Measurements from ENCODE around the gene HSPA8. TPM values are rescaled to one million over a fixed set of nuclear protein-coding genes. Genes with fewer than 3 reads are reported as not detected.

HSPA8 gene
- total and polyA plus RNA-seq, 2 experiments from 2014 or later: 826 to 2,903 TPM

GRCh38 chr11:123073343-123074057, 11.6 kb upstream of the HSPA8 start:
- no peak for ATAC-seq

More at GRCh38 chr11:123073343-123074057, 11.6 kb upstream of the HSPA8 start:
- H3F3A ChIP-seq (replicated peaks; ENCODE audit: low read depth): no peaks in the 10 kb centered on the region
- no peak for DNase-seq (ENCODE audit: low spot score)
- H3K4me1 Mint-ChIP-seq: peaks cover 33% of the 10 kb centered on the region
- H3K4me1 ChIP-seq (ENCODE audit: insufficient read depth): peaks cover 35% of the 10 kb centered on the region
- H2AFZ ChIP-seq: no peak overlapping the region
- H3K4me3 ChIP-seq: no peak overlapping the region
- peaks cover 12% of the 10 kb centered on the region for H3K36me3 Mint-ChIP-seq (ENCODE audit: low read depth)
- peaks cover 8% of the 10 kb centered on the region; the same call in 1 of the 2 replicates for H3K36me3 ChIP-seq (ENCODE audit: insufficient read depth)
- peaks cover 4% of the 10 kb centered on the region; the same call in 1 of the 2 replicates for H4K20me1 ChIP-seq (replicated peaks; ENCODE audit: insufficient read depth)
- no peaks in the 10 kb centered on the region for H3K9me3 Mint-ChIP-seq
- peaks cover 8% of the 10 kb centered on the region for H3K27me3 Mint-ChIP-seq (ENCODE audit: insufficient read depth, low read depth, poor library complexity)
- no peaks in the 10 kb centered on the region for H3K79me2 ChIP-seq (replicated peaks; ENCODE audit: insufficient read depth)
- H3K4me3 Mint-ChIP-seq: no peak overlapping the region
- no peak overlapping the region for H3K27ac ChIP-seq (ENCODE audit: low read depth)
- H3K4me2 ChIP-seq: no peak overlapping the region
- H3K9me2 ChIP-seq (ENCODE audit: insufficient read depth): no peaks in the 10 kb centered on the region
- H3K27me3 ChIP-seq (ENCODE audit: insufficient read depth): no peaks in the 10 kb centered on the region
- no peak overlapping the region for H3K27ac Mint-ChIP-seq
- TF ChIP-seq EZH2phosphoT487 (IDR thresholded peaks at IDR 0.05; ENCODE audit: unreplicated experiment) (no peak), REST (IDR thresholded peaks at IDR 0.05; ENCODE audit: unreplicated experiment) (no peak), NANOG (IDR thresholded peaks at IDR 0.05; ENCODE audit: borderline replicate concordance) (no peak), CREB1 (CRISPR knock-in tag; IDR thresholded peaks at IDR 0.05; ENCODE audit: low read depth) (no peak), ZNF331 (CRISPR knock-in tag; IDR thresholded peaks at IDR 0.05; ENCODE audit: low read depth) (no peak), ETS1 (IDR thresholded peaks at IDR 0.05) (no peak), STAT1 (IDR thresholded peaks at IDR 0.05; ENCODE audit: unreplicated experiment) (no peak), JUNB (IDR thresholded peaks at IDR 0.05; ENCODE audit: unreplicated experiment) (no peak), POLR2AphosphoS5 (IDR thresholded peaks at IDR 0.05; ENCODE audit: low read depth) (no peak), CTCF (conservative IDR thresholded peaks at IDR 0.05; ENCODE audit: low read depth in 2 of 2) (no peak), ZNF114 (CRISPR knock-in tag; IDR thresholded peaks at IDR 0.05) (no peak), ZNF462 (CRISPR knock-in tag; IDR thresholded peaks at IDR 0.05) (no peak), EZH2 (IDR thresholded peaks at IDR 0.05; ENCODE audit: low read depth, unreplicated experiment) (no peak)
